GM19324 (cell line): ENCODE measurements around the gene BZW1.

Experiments used
- ATAC-seq: cut with Tn5 transposase; IDR thresholded peaks from one replicate; pipeline ENCODE4 v1.9.1; 2021; ENCODE audit warnings: mild to moderate bottlenecking, moderate library complexity; ENCODE audit not compliant: unreplicated experiment, low FRiP score

Gene BZW1

GRCh38 chr2:200864176-200865034 is 52.7 kb downstream of the BZW1 start, which contains the start of gene CLK1:
CLK1 (minus strand) TSS chr2:200864658; CDS start chr2:200861862, 2,796 bp downstream.
- peak; percentile 93 for ATAC-seq

- no peak for ATAC-seq
Observed at GRCh38 chr2:200869014-200869413, 57.3 kb downstream of the BZW1 start.

- no peak for ATAC-seq
Observed at GRCh38 chr2:200871151-200871550, 59.4 kb downstream of the BZW1 start.

GRCh38 chr2:200873560-200873959 is 61.9 kb downstream of the BZW1 start:
- ATAC-seq, result no peak
